ENCODE data around the gene UGT1A4.
"Not testable (repeated sequence)": the region's sequence is repeated elsewhere in the genome, so short reads cannot be mapped to it uniquely, and the experiment has no call there.

UGT1A4 gene

GRCh38 chr2:233750689-233751088 lies 32.2 kb downstream of the UGT1A4 start:
- not testable (repeated sequence) for DNase-seq (ENCODE audit: low spot score)

- not testable (repeated sequence) for DNase-seq (ENCODE audit: low spot score)
These were observed 32.9 kb downstream of the UGT1A4 start for GRCh38 chr2:233751212-233752009.

- DNase-seq (ENCODE audit: low spot score) = no peak
These were observed 36.5 kb downstream of the UGT1A4 start for GRCh38 chr2:233754872-233755611.

GRCh38 chr2:233756429-233757081 lies 38.0 kb downstream of the UGT1A4 start:
- no peak for DNase-seq (ENCODE audit: low spot score)

GRCh38 chr2:233758141-233758540 lies 39.6 kb downstream of the UGT1A4 start:
- DNase-seq (ENCODE audit: low spot score) = no peak

- DNase-seq (ENCODE audit: low spot score) = no peak
These were observed 40.3 kb downstream of the UGT1A4 start for GRCh38 chr2:233758849-233759248.

- DNase-seq (ENCODE audit: low spot score) = no peak
These were observed 41.5 kb downstream of the UGT1A4 start, which contains the start of gene UGT1A1 for GRCh38 chr2:233760043-233760442. Gene UGT1A1 (plus strand): TSS chr2:233760270. CDS start chr2:233760288, 18 bp downstream.

- no peak for DNase-seq (ENCODE audit: low spot score)
These were observed 42.7 kb downstream of the UGT1A4 start for GRCh38 chr2:233761040-233761769.

- no peak for DNase-seq (ENCODE audit: low spot score)
These were observed 45.7 kb downstream of the UGT1A4 start for GRCh38 chr2:233764264-233764663.

- no peak for DNase-seq (ENCODE audit: low spot score)
These were observed 46.2 kb downstream of the UGT1A4 start for GRCh38 chr2:233764761-233765160.

GRCh38 chr2:233766416-233766815 lies 47.9 kb downstream of the UGT1A4 start:
- no peak for DNase-seq (ENCODE audit: low spot score)

- DNase-seq (ENCODE audit: low spot score) = no peak
These were observed 49.5 kb downstream of the UGT1A4 start for GRCh38 chr2:233768076-233768475.

- no peak for DNase-seq (ENCODE audit: low spot score)
These were observed 50.7 kb downstream of the UGT1A4 start for GRCh38 chr2:233769260-233769659.

GRCh38 chr2:233772153-233772552 lies 53.6 kb downstream of the UGT1A4 start:
- no peak for DNase-seq (ENCODE audit: low spot score)

- DNase-seq (ENCODE audit: low spot score) = no peak
These were observed 54.0 kb downstream of the UGT1A4 start for GRCh38 chr2:233772583-233772982.

- DNase-seq (ENCODE audit: low spot score) = no peak
These were observed 55.3 kb downstream of the UGT1A4 start for GRCh38 chr2:233773854-233774253.

GRCh38 chr2:233775414-233775813 lies 56.9 kb downstream of the UGT1A4 start:
- DNase-seq (ENCODE audit: low spot score) = no peak

- no peak for DNase-seq (ENCODE audit: low spot score)
These were observed 59.5 kb downstream of the UGT1A4 start, which contains the start of gene MROH2A for GRCh38 chr2:233778030-233778429. Gene MROH2A (plus strand): TSS chr2:233778330. CDS start chr2:233779359, 1,029 bp downstream.

GRCh38 chr2:233779722-233780121 lies 61.2 kb downstream of the UGT1A4 start:
- no peak for DNase-seq (ENCODE audit: low spot score)

- DNase-seq (ENCODE audit: low spot score) = no peak
These were observed 62.2 kb downstream of the UGT1A4 start for GRCh38 chr2:233780771-233781170.

- peak; percentile 32 for DNase-seq (ENCODE audit: low spot score)
These were observed 71.0 kb downstream of the UGT1A4 start for GRCh38 chr2:233789554-233789953.
